Activated naive CD4-positive, alpha-beta T cell treated with anti-CD3 and anti-CD28 coated beads, Interleukin-2, amount 50 U/mL, for 24 hours (primary cell): ENCODE data around the gene EPB41L5.
"Not testable (repeated sequence)": the region's sequence is repeated elsewhere in the genome, so short reads cannot be mapped to it uniquely, and the experiment has no call there.

ENCODE experiments used
- H3K27ac Mint-ChIP-seq: one replicate; pipeline ENCODE4 v1.8.0; 2021; ENCODE audit warnings: mild to moderate bottlenecking, mixed read lengths
- H3K27me3 Mint-ChIP-seq: one replicate; pipeline ENCODE4 v1.8.0; 2021; ENCODE audit warnings: mixed read lengths
- H3K36me3 Mint-ChIP-seq: one replicate; pipeline ENCODE4 v1.8.0; 2021; ENCODE audit warnings: mixed read lengths
- H3K4me1 Mint-ChIP-seq: one replicate; pipeline ENCODE4 v1.8.0; 2021; ENCODE audit warnings: mixed read lengths
- H3K4me3 Mint-ChIP-seq: one replicate; pipeline ENCODE4 v1.8.0; 2021; ENCODE audit warnings: mild to moderate bottlenecking, mixed read lengths
- H3K9me3 Mint-ChIP-seq: one replicate; pipeline ENCODE4 v1.8.0; 2021; ENCODE audit warnings: mixed read lengths

The EPB41L5 gene

DNA sequence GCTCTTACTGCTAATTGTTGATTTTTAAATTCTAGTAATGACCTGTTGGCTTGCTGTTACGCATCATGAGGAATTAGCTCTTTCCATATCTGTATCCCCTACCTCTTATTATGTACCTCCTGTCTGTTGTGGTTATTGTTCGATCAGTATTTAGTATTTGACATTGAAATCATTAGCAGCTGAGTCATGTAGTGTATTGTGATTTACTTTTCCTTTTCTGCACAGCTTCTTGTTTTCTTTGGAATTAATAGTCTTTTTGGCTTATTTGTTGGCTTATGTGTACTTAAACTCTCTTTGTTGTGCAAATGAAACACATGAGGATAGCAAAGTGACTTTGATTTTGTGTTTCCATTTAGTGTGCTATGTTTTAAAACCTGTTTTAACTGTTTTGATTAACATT lies 4.3 kb downstream of the EPB41L5 start:
- Mint-ChIP-seq H3K27ac (no peak overlapping the region), H3K4me1 (peaks cover 30% of the 10 kb centered on the region), H3K27me3 (no peaks in the 10 kb centered on the region), H3K36me3 (peaks cover 6% of the 10 kb centered on the region), H3K9me3 (no peaks in the 10 kb centered on the region), H3K4me3 (no peak overlapping the region)

DNA sequence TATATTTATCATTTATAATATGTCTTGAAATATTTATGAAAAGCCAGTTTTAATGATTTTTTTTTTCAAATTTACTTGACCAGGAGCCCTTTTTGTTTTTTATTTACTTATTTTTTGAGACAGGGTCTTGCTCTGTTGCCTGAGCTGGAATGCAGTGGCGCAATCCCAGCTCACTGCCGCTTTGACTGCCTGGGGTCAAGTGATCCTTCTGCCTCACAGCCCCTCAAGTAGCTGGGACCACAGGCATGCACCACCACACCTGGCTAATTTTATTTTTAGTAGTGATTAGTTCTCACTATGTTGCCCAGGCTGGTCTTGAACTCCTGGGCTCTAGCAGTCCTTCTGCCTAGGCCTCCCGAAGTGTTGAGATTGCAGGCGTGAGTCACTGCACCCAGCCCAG lies 5.7 kb downstream of the EPB41L5 start:
- Mint-ChIP-seq H3K9me3 (no peaks in the 10 kb centered on the region), H3K4me1 (peaks cover 26% of the 10 kb centered on the region), H3K4me3 (no peak overlapping the region), H3K36me3 (peaks cover 14% of the 10 kb centered on the region), H3K27me3 (no peaks in the 10 kb centered on the region), H3K27ac (no peak overlapping the region)

DNA sequence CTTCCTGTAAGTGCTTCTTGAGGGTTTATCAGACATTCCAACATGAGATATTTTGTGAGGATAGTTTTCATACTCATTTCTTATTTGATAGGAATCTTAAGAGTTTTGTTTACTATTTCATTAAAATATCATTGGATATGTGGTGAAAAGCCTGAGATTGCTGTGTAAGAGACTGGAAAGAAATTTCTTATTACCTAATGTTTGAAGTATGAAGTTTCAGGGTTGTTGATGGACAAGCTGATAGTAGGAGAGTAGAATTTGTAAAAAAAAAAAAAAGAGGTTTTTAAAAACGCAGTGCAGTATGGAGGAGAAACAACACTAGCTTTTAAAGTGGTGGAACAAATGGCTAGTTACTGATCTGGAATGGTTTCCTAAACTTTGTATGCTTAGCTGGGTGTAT lies 7.7 kb downstream of the EPB41L5 start:
- peaks cover 8% of the 10 kb centered on the region for H3K9me3 Mint-ChIP-seq
- H3K27ac Mint-ChIP-seq: no peak overlapping the region
- H3K4me3 Mint-ChIP-seq: no peak overlapping the region
- no peaks in the 10 kb centered on the region for H3K27me3 Mint-ChIP-seq
- peaks cover 21% of the 10 kb centered on the region for H3K36me3 Mint-ChIP-seq
- peaks cover 12% of the 10 kb centered on the region for H3K4me1 Mint-ChIP-seq

DNA sequence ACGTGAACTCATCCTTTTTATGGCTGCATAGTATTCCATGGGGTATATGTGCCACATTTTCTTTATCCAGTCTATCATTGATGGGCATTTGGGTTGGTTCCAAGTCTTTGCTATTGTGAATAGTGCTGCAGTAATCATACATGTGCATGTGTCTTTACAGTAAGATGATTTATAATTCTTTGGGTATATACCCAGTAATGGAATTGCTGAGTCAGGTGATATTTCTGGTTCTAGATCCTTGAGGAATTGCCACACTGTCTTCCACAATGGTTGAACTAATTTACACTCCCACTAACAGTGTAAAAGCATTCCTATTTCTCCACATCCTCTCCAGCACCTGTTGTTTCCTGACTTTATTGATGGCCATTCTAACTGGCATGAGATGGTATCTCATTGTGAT lies 9.6 kb downstream of the EPB41L5 start:
- peaks cover 30% of the 10 kb centered on the region for H3K36me3 Mint-ChIP-seq

DNA sequence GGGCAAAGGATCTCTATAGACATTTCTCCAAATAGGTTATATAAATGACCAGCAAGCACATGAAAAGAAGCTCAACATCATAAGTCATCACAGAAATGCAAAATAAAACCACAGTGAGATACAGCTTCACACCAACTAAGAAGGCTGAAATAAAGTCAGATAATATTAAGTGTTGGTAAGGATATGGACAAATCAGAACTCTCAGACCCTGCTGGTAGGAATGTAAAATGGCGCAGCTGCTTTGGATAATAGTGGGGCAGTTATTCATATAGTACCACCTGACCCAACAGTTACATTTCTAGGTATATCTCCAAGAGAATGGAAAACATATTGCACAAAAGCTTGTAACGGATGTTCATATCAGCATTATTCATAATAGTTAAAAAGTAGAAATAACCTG lies 14.0 kb downstream of the EPB41L5 start:
- Mint-ChIP-seq H3K27me3 (no peaks in the 10 kb centered on the region), H3K27ac (no peak overlapping the region), H3K4me1 (no peaks in the 10 kb centered on the region), H3K4me3 (no peak overlapping the region), H3K36me3 (peaks cover 25% of the 10 kb centered on the region), H3K9me3 (peaks cover 8% of the 10 kb centered on the region)

More for the DNA sequence above, 9.6 kb downstream of the EPB41L5 start:
- H3K9me3 Mint-ChIP-seq, H3K4me3 Mint-ChIP-seq, H3K27me3 Mint-ChIP-seq, H3K27ac Mint-ChIP-seq, H3K4me1 Mint-ChIP-seq: not testable (repeated sequence)

DNA sequence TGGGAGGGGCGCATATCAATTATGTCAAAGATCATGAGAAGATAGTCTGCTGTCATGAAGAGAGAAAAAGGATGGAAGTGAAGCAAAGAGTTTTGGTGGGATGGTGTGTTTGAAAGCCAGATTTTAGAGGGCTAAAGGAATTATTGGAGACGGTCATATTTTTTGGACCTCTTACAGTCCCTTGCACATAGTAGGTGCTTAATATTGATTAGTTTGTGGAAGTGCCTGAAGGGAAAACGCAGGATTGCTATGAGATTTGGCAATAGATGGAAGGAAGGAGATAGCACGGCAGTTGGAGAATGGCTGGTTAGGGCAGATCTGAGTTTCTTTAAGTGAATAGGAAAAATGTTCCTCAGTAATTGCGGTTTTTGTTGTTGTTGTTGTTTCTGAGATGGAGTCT lies 15.9 kb downstream of the EPB41L5 start:
- no peak overlapping the region for H3K27ac Mint-ChIP-seq
- H3K36me3 Mint-ChIP-seq: peaks cover 16% of the 10 kb centered on the region
- no peak overlapping the region for H3K4me3 Mint-ChIP-seq
- H3K9me3 Mint-ChIP-seq: peaks cover 8% of the 10 kb centered on the region
- no peaks in the 10 kb centered on the region for H3K4me1 Mint-ChIP-seq
- no peaks in the 10 kb centered on the region for H3K27me3 Mint-ChIP-seq

DNA sequence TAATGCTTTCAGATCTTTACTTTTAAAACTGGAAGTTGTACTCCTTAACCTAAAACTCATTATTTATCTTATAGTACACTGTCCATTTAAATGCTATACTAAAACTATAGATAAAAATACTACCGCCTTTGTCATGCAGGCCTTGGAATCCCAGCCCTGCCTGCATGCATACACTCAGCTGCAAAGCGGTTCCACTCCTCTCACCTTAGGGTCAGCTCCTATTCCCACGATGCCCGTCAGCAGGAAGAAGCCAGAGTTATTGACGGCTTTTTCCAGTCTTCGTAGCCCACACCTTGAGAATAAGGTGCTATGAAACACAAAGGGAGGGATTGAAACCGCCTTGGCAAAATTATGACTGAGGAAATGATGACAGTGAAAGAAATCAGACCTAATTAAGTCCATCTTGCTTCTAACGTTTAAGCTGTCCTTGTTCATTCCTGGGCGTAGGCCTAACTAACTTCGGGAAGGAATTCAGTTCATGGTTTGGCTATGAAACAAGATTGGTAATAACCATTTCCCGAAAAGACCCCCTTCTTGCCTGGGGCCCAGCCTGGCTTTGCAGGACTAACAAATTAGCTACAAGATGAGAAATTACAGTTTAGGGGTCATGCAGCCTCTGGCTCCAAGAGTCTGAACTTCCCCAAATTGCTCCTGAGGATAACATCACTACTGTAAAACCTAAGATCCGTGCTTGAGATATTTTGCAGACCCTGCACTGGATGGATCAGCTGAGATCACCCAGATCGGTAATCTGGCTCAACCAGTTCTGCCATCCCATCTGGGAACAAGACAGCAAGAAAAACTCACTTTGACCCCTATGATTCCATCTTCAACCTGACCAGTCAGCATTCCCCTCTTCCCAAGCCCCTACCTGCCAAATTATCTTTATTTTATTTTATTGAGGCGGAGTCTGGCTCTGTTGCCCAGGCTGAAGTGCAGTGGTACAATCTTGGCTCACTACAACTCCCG lies 17.1 kb downstream of the EPB41L5 start:
- no peak overlapping the region for H3K4me3 Mint-ChIP-seq
- peaks cover 4% of the 10 kb centered on the region for H3K9me3 Mint-ChIP-seq
- H3K4me1 Mint-ChIP-seq: no peaks in the 10 kb centered on the region
- H3K36me3 Mint-ChIP-seq: peaks cover 15% of the 10 kb centered on the region
- no peaks in the 10 kb centered on the region for H3K27me3 Mint-ChIP-seq
- H3K27ac Mint-ChIP-seq: no peak overlapping the region

DNA sequence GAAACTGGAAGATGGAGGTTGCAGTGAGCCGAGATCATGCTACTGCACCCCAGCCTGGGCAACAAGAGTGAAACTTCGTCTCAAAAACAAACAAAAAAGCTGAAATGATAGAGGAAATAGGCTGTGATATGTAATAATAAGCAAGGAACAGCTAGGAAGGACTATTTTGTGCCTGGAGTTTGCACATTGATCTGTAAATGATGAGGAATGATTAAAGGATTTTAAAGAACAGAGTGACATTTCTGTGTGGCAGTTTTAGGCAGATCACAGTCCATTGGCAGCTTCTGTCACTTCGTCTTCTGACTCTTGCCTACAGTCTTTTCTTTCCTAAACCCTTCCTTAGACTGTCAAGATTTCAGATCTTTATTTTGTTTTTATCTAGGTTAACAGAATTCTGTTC lies 19.4 kb downstream of the EPB41L5 start:
- peaks cover 3% of the 10 kb centered on the region for H3K4me1 Mint-ChIP-seq
- H3K36me3 Mint-ChIP-seq: peaks cover 2% of the 10 kb centered on the region
- no peaks in the 10 kb centered on the region for H3K27me3 Mint-ChIP-seq
- H3K4me3 Mint-ChIP-seq: no peak overlapping the region
- no peaks in the 10 kb centered on the region for H3K9me3 Mint-ChIP-seq
- no peak overlapping the region for H3K27ac Mint-ChIP-seq

DNA sequence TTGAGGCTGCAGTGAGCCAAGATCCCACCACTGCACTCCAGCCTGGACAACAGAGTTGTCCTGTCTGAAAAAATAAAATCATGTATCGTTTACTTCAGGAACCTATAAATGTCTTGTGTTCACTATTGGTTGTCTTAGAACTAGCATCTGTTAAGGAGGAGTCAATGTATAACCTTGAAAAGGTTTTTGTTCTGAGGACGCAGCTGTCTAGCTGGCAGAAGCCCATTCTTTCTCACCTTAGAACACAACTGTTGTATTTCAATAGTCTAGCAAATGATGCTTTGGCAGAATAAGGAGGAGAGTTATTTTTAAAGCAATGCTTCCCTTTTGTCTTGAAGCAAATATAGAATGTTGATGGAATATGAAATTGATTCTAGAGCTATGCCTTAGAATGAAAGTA lies 21.1 kb downstream of the EPB41L5 start:
- Mint-ChIP-seq H3K27me3 (no peaks in the 10 kb centered on the region), H3K36me3 (peaks cover 4% of the 10 kb centered on the region), H3K4me3 (no peak overlapping the region), H3K9me3 (peaks cover 3% of the 10 kb centered on the region), H3K4me1 (peaks cover 3% of the 10 kb centered on the region), H3K27ac (no peak overlapping the region)

DNA sequence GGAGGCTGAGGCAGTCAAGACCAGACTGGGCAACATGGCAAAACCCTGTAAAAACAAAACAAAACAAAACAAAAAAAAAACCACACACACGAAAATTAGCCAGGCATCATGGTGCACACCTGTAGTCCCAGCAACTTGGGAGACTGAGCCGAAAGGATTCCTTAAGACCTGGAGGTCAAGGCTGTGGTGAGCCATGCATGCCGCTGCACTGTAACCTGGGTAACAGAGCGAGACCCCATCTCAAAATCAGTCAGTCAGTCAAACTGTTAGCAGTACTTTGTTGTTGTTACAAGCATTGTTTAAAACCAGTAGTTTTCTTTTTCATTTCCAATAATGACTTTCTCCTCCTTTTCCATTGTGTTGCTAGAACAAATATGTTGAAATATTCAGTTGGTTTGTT lies 21.7 kb downstream of the EPB41L5 start:
- Mint-ChIP-seq H3K27me3 (no peaks in the 10 kb centered on the region), H3K36me3 (peaks cover 5% of the 10 kb centered on the region), H3K9me3 (peaks cover 6% of the 10 kb centered on the region), H3K27ac (no peak overlapping the region), H3K4me1 (peaks cover 3% of the 10 kb centered on the region), H3K4me3 (no peak overlapping the region)

DNA sequence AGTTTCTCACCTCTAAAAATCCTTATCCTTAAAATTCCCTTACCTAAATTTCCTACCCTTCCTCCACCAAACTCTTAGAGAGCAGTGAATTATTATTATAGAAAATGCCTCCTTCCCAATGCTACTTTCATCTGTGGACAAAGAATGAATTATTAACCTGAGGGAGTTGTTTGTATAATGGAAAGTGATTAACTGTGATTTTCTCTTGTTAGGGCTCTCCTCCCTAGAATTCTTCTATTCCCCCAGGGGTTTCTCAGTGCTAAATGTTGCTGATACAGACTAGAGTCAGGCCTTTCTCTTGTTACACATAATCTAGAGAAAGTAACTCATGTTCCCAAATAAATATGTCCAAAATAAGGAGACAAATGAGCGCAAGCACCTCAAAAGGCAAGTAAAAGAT lies 23.3 kb downstream of the EPB41L5 start:
- Mint-ChIP-seq H3K9me3 (peaks cover 6% of the 10 kb centered on the region), H3K36me3 (peaks cover 5% of the 10 kb centered on the region), H3K4me3 (no peak overlapping the region), H3K27me3 (no peaks in the 10 kb centered on the region), H3K27ac (no peak overlapping the region), H3K4me1 (peaks cover 3% of the 10 kb centered on the region)

DNA sequence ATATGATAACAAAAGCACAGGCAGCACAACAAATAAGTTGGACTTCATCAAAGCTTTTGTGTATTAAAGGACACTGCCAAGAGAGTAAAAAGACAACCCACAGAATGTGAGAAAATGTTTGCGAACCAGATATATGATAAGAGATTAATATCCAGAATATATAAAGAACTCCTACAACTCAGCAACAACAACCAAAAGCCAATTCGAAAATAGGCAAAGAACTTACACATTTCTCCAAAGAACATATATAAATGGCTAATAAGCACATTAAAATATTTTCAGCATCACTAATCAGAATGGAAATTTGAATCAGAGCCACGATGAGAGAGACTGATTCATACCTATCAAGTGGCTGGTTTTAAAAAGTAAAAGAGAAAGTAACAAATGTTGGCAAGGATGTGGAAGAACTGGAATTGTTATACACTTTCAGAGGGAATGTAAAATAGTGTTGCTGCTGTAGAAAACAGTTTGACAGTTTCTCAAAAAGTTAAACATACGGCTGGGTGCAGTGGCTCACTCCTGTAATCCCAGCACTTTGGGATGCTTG lies 25.2 kb downstream of the EPB41L5 start:
- Mint-ChIP-seq H3K27me3 (no peaks in the 10 kb centered on the region), H3K4me3 (no peak overlapping the region), H3K27ac (no peak overlapping the region), H3K4me1 (peaks cover 9% of the 10 kb centered on the region), H3K9me3 (peaks cover 6% of the 10 kb centered on the region), H3K36me3 (peaks cover 11% of the 10 kb centered on the region)

DNA sequence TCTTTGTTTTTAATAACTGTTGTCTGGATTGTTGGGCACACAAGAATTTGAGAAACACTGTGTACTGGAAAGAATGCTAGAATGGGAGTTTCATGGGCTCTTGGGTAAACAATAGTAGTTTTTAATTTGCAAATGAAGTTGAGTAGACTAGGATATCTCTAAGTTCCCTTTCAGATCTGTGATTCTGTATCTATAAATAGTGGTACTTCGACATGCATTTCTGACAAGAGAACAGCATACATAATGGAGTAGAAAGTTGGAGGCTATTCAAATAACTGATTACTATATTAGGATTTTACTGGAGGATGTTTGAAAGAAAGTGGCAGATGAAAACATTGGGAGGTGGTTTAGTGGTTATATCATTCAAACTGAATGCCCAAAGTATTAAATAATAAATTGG lies 29.5 kb downstream of the EPB41L5 start:
- Mint-ChIP-seq H3K36me3 (peaks cover 21% of the 10 kb centered on the region), H3K27me3 (no peaks in the 10 kb centered on the region), H3K4me3 (no peak overlapping the region), H3K4me1 (peaks cover 15% of the 10 kb centered on the region), H3K27ac (no peak overlapping the region), H3K9me3 (peaks cover 10% of the 10 kb centered on the region)

DNA sequence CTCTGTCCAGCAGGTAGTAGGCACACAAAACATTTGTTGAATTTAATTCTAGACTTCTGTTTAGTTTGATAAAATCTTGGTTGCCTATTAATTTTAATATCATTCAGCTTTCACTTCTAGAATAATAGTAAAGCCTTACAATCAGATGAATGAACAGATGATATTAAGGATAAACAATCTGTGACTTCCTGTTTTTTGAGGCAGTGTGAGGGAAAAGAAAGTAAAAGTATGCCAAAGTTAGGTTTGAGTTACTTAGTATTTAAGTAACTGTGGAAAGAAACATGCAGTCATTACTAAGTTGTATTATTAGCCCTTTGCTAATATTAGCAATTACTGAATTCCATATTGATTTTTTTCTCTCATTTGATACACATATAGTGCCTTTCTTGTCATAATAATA lies 31.5 kb downstream of the EPB41L5 start:
- H3K9me3 Mint-ChIP-seq: peaks cover 16% of the 10 kb centered on the region
- no peaks in the 10 kb centered on the region for H3K27me3 Mint-ChIP-seq
- peaks cover 32% of the 10 kb centered on the region for H3K36me3 Mint-ChIP-seq
- no peak overlapping the region for H3K27ac Mint-ChIP-seq
- H3K4me1 Mint-ChIP-seq: peaks cover 15% of the 10 kb centered on the region
- no peak overlapping the region for H3K4me3 Mint-ChIP-seq

DNA sequence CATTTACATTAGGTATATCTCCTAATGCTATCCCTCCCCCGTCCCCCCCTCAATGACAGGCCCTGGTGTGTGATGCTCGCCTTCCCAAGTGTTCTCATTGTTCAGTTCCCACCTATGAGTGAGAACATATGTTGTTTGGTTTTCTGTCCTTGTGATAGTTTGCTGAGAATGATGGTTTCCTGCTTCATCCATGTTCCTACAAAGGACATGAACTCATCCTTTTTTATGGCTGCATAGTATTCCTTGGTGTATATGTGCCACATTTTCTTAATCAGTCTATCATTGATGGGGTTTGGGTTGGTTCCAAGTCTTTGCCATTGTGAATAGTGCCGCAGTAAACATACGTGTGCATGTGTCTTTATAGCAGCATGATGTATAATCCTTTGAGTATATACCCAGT lies 32.9 kb downstream of the EPB41L5 start:
- H3K4me1 Mint-ChIP-seq: peaks cover 15% of the 10 kb centered on the region
- peaks cover 37% of the 10 kb centered on the region for H3K36me3 Mint-ChIP-seq
- not testable (repeated sequence) for H3K27me3 Mint-ChIP-seq, H3K27ac Mint-ChIP-seq, H3K4me3 Mint-ChIP-seq
- peaks cover 16% of the 10 kb centered on the region for H3K9me3 Mint-ChIP-seq

DNA sequence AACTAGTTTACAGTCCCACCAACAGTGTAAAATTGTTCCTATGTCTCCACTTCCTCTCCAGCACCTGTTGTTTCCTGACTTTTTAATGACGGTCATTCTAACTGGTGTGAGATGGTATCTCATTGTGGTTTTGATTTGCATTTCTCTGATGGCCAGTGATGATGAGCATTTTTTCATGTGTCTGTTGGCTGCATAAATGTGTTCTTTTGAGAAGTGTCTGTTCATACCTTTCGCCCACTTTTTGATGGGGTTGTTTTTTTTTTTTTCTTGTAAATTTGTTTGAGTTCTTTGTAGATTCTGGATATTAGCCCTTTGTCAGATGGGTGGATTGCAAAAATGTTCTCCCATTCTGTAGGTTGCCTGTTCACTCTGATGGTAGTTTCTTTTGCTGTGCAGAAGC lies 33.4 kb downstream of the EPB41L5 start:
- H3K27me3 Mint-ChIP-seq, H3K4me3 Mint-ChIP-seq, H3K27ac Mint-ChIP-seq: not testable (repeated sequence)
- H3K9me3 Mint-ChIP-seq: peaks cover 16% of the 10 kb centered on the region
- peaks cover 37% of the 10 kb centered on the region for H3K36me3 Mint-ChIP-seq
- H3K4me1 Mint-ChIP-seq: peaks cover 15% of the 10 kb centered on the region
